ENCODE results near the gene SIPA1L3.

GRCh38 chr19:38004521-38005223 is 97.7 kb downstream of the SIPA1L3 start:
- TF ChIP-seq POLR2A (IDR thresholded peaks at IDR 0.05) (no peak), CTCF (IDR thresholded peaks at IDR 0.05) (no peak), EP300 (IDR thresholded peaks at IDR 0.05) (no peak), POLR2AphosphoS5 (IDR thresholded peaks at IDR 0.05) (peak; percentile 34 to 62 (median 39))
